T-helper 2 cell (primary cell): Measurements from ENCODE around the gene GPN1.
"Not testable (repeated sequence)": the region's sequence is repeated elsewhere in the genome, so short reads cannot be mapped to it uniquely, and the experiment has no call there.

Experiments used
- DNase-seq, 5 experiments: peaks; one replicate each; pipeline versions ENCODE4 v3.0.0 to v3.0.0-alpha.2; 2012 to 2022

GPN1 gene

DNA sequence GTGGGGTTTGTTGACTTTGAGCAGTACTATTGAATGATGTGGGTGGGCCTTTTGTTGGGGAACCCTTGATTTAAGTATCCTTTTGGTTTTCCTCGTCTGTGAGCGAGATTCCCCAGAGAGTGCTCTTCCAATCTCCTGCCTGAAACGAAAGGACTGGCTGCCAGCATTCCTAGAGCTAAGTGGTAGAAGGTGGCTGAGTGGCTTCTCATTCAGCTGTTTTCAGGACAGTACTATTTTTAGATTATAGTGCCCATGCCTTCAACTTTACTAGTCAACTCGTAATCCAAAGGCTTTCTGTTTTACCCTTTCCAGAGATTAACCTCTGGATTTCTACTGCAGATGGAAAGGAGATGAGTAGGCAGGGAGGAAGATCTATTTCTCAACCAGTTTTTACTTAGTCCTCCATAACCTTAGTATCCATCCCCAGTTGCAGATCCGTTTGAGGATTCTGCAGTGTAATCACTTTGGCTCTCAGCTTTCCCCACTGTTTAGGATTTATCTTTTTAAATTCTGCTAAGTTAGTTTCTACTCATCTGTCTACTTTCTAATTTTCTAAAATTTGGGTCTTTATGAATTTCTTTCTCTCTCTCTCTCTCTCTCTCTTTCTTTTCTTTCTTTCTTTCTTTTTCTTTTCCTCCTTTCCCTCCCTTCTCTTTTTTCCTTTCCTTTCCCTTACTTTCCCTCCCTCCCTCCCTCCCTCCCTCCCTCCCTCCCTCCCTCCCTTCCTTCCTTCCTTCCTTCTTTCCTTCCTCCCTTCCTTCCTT is 44.1 kb downstream of the GPN1 start:
- DNase-seq: no peak

DNA sequence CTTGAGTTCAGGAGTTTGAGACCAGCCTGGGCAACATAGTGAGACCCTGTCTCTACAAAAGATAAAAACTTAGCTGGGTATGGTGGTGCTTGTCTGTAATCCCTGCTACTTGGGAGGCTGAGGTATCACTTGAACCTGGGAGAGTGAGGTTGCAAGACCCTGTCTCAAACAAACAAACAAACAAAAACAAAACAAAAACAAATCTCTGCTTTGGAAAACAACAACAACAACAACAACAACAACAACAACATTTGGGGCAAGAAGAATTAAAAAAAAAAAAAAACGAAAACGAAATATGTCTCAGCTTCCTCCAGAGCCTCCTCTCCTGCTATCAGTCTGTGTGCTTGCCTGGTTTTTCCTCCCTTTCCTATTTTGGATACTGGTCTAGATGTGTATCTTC is 51.7 kb downstream of the GPN1 start:
- DNase-seq: no peak

DNA sequence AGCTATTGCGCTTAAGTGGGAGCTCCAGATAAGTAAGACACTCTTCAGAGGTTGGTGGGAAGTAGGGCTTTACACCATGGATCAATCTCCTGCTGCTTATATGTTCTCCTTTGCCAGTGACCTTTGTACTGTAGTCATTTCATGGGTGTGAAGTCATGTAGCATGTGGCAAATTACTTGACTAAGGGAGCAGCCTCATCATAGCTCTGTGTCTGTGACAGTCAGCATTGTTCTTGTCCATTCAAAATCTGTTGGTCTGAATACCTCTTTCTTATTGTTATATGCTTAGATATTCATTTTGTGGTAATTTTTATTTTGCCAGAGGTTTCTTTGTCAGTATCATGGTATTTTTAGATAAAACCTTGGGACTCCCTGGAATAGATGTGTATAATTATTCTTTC is 53.0 kb downstream of the GPN1 start:
- DNase-seq: no peak

DNA sequence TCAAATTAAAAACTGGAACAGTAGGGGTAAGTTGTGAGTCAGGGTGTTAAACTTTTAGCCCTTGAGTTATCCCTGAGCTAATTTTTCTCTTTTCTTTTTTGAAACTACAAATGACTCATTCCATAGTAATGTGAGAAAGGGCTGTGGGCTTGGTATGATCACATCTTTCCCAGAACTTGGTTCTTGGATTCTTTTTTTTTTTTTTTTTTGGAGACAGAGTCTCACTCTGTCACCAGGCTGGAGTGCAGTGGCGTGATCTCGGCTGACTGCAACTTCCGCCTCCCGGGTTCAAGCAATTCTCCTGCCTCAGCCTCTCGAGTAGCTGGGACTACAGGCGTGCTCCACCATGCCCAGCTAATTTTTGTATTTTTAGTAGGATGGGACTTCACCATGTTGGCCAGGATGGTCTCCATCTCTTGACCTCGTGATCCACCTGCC is 53.5 kb downstream of the GPN1 start:
- DNase-seq: not testable (repeated sequence)

DNA sequence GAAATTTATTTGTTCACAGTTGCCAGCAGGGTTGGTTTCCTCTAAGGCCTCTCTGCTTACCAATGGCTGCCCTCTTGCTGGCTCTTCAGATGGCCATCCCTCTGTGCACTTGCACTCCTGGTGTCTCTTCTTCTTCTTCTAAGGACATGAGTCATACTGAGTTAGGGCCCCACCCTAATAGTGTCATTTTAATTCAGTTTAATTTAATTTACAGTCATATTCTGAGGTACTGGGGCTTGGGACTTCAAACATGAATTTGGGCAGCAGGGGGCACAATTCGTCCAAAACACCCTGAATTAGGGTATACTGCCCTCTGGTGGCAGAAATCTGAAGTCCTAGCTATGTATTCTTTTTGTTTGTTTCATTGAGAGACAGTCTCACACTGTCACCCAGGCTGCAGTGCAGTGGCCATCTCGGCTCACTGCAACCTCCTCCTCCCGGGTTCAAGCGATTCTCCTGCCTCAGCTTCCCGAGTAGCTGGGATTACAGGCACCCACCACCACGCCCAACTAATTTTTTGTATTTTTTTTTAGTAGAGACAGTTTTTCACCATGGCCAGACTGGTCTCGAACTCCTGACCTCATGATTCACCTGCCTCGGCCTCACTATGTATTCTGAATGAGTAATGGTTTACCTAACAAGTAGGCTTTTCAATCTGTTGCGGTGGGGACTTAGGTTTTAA is 54.7 kb downstream of the GPN1 start:
- DNase-seq: peak; percentile 27 to 90 (median 71)

DNA sequence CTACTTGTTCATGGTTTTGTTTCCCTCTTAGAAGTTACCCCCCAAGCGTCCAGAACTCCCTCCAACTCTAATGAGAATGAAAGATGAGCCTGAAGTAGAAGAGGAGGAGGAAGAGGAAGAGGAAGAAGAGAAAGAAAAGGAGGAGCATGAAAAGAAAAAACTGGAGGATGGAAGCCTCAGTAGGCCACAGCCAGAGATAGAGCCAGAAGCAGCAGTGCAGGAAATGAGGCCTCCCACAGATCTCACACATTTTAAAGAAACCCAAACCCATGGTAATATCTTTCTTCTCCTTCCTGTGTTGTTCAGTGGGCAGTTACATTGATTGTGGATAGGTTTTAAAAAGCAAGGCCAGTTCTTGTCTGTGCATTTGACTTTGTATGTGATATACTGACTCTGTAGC is 56.2 kb downstream of the GPN1 start:
- DNase-seq: peak in 2 of 5 experiments; percentile 37 to 75

DNA sequence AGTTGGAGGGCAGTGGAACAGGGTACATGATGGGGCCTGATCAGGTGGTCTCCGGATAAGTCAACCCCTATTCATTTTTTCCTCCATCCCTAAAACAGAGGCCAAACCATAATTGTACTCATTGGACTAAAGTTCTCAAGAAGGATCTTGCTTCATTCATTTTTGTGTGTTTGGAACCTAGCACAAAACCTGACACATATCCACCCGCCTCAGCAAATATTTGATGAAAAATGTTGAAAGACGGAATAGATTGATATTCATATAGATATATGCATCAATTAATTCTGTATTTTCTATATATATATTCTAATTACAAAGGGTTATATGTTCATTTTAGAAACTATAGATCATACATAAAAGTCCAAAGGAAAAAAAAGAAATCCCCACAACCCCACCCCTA is 56.7 kb downstream of the GPN1 start:
- no peak for DNase-seq

DNA sequence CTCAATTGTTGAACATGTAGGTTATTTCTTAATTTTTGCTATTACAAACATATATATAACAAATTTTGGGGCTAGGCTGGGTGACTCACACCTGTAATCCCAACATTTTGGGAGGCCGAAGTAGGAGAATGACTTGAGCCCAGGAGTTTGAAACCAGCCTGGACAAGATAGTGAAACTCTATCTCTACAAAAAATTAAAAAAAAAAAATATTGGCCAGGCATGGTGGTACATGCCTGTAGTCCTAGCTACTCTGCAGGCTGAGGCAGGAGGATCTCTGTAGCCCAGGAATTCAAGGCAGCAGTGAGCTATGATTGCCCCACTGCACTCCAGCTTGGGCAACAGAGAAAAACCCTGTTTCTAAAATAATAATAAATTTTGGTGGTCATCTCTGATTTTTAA is 58.4 kb downstream of the GPN1 start:
- no peak for DNase-seq

DNA sequence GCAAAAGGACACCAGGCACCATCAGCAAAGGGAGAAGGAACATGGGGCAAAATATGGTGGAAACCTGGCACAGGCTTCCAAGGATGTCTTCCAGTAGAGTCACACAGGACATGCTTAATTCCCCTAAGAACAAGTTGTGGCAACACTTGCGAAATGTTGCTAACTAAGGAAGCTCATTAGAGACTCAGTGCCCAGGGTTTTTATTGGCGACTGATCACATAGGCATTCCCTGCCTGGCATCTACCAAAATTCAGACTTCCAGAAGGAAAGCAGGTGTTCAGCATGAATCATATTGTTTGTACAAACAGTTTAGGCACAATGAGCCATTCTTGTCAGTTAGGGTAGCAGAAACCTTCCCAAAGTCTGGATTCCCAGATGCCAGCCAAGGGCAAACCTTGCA is 60.6 kb downstream of the GPN1 start:
- DNase-seq: no peak

DNA sequence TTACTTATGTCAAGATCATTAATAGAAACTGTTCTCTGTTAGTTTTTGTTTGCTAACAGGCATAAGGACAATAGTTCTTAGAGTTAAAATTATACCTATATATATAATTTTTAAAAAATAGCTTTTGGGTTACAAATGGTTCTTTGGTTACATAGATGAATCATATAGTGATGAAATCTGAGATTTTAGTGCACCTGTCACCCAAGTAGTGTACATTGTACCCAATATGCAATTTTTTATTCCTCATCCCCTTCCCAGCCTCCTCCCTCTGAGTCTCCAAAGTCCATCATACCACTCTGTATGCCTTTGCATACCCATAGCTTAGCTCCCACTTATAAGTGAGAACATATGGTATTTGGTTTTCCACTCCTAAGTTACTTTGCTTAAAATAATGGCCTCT is 61.2 kb downstream of the GPN1 start:
- no peak for DNase-seq

DNA sequence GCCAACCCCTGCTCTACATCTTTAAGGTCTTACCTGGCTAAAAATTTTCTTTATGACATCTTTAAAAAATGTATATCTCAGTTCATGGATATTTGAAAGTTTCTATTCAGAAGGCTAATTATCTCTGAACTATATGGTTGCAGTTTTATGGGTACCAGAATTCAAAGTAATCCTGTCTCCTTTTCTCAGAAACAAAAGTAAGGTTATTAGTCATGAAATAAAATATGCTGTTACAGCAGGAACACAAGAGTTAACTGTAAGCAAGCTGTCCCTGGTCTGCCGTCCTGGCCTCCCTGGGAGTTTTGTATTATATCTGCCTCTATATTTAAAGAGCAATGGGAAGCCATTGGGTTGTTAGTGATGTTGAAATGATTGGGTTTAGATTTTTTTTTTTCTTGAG is 68.8 kb downstream of the GPN1 start:
- DNase-seq: no peak
